ENCODE data around the gene SPOCK1.

GRCh38 chr5:137273511-137273910 is 225.6 kb downstream of the SPOCK1 start:
- no peak for TF ChIP-seq CTCF (IDR thresholded peaks at IDR 0.05; ENCODE audit: extremely low read depth in 1 of 2, insufficient read depth in 1 of 2, low read depth in 1 of 2, low read length in 2 of 2)
- no peak for TF ChIP-seq MAX (IDR thresholded peaks at IDR 0.05; ENCODE audit: insufficient read depth, insufficient read length)
- TF ChIP-seq POLR2A (IDR thresholded peaks at IDR 0.05; ENCODE audit: low read depth, low read length), result no peak
- no peak for TF ChIP-seq MYC (IDR thresholded peaks at IDR 0.05; ENCODE audit: low read depth, low read length)
- TF ChIP-seq POLR2AphosphoS5 (IDR thresholded peaks at IDR 0.05; ENCODE audit: insufficient read depth, low read depth, low read length), result no peak
- no peak for TF ChIP-seq EZH2 (IDR thresholded peaks at IDR 0.05; ENCODE audit: borderline replicate concordance, low read depth, low read length, severe bottlenecking)
- TF ChIP-seq FOS (IDR thresholded peaks at IDR 0.05; ENCODE audit: borderline replicate concordance, insufficient read depth, low read length), result no peak
- TF ChIP-seq GATA2 (IDR thresholded peaks at IDR 0.05; ENCODE audit: insufficient read depth, insufficient read length, low read depth, low read length), result no peak
- TF ChIP-seq JUN (IDR thresholded peaks at IDR 0.05; ENCODE audit: borderline replicate concordance, insufficient read depth, insufficient read length, low read depth), result no peak

Measured in endothelial cell of umbilical vein (primary cell).